ENCODE results near the gene DCUN1D2.

DCUN1D2 gene

GRCh38 chr13:113421673-113422270, 68.7 kb downstream of the DCUN1D2 start:
- CTCF ChIA-PET, result no interaction called here
- no peak overlapping the region for H3K4me3 ChIP-seq (ENCODE audit: low read depth, low read length)
- no peak for TF ChIP-seq CTCF (IDR thresholded peaks at IDR 0.05; ENCODE audit: insufficient read depth, low read length, missing control alignments)
- POLR2A ChIA-PET, result no interaction called here
- DNase-seq (ENCODE audit: low read depth, low spot score), result no peak

- TF ChIP-seq CTCF (IDR thresholded peaks at IDR 0.05; ENCODE audit: insufficient read depth, low read length, missing control alignments), result no peak
- POLR2A ChIA-PET, result no interaction called here
- CTCF ChIA-PET, result no interaction called here
- H3K4me3 ChIP-seq (ENCODE audit: low read depth, low read length), result no peak overlapping the region
- DNase-seq (ENCODE audit: low read depth, low spot score), result no peak
Measured at GRCh38 chr13:113420833-113421600, 69.5 kb downstream of the DCUN1D2 start.

GRCh38 chr13:113420232-113420631, 70.3 kb downstream of the DCUN1D2 start:
- ChIA-PET CTCF (no interaction called here), POLR2A (no interaction called here)
- no peak for DNase-seq (ENCODE audit: low read depth, low spot score)
- no peak overlapping the region for H3K4me3 ChIP-seq (ENCODE audit: low read depth, low read length)
- TF ChIP-seq CTCF (IDR thresholded peaks at IDR 0.05; ENCODE audit: insufficient read depth, low read length, missing control alignments), result no peak

GRCh38 chr13:113419531-113420193, 70.8 kb downstream of the DCUN1D2 start:
- DNase-seq (ENCODE audit: low read depth, low spot score), result no peak
- H3K4me3 ChIP-seq (ENCODE audit: low read depth, low read length), result no peak overlapping the region
- TF ChIP-seq CTCF (IDR thresholded peaks at IDR 0.05; ENCODE audit: insufficient read depth, low read length, missing control alignments), result no peak
- POLR2A ChIA-PET, result no interaction called here
- CTCF ChIA-PET, result no interaction called here

GRCh38 chr13:113418722-113419049, 71.8 kb downstream of the DCUN1D2 start:
- no peak for TF ChIP-seq CTCF (IDR thresholded peaks at IDR 0.05; ENCODE audit: insufficient read depth, low read length, missing control alignments)
- ChIA-PET CTCF (interaction anchor here (0.9 to 1.1 kb wide), 2 partner anchors 19 to 34 kb away, joined by 3 read pairs; no protein-coding TSS in a partner anchor), POLR2A (no interaction called here)
- DNase-seq (ENCODE audit: low read depth, low spot score), result no peak
- H3K4me3 ChIP-seq (ENCODE audit: low read depth, low read length), result no peak overlapping the region
